IgD-negative memory B cell (primary cell): Measurements from ENCODE around the gene UNCX. TPM values are rescaled to one million over a fixed set of nuclear protein-coding genes. Genes with fewer than 3 reads are reported as not detected.
"Not testable (repeated sequence)": the region's sequence is repeated elsewhere in the genome, so short reads cannot be mapped to it uniquely, and the experiment has no call there.

Source experiments
- H3K27ac Mint-ChIP-seq, 3 donors: one replicate each; pipeline ENCODE4 v1.8.0; 2020 to 2022; ENCODE audit warnings: mild to moderate bottlenecking in 3 of 3, mixed read lengths in 3 of 3, moderate library complexity in 1 of 3
- H3K27me3 Mint-ChIP-seq: one replicate; pipeline ENCODE4 v1.8.0; 2021; ENCODE audit warnings: mixed read lengths
- H3K36me3 Mint-ChIP-seq: one replicate; pipeline ENCODE4 v1.8.0; 2020; ENCODE audit warnings: mild to moderate bottlenecking, mixed read lengths
- H3K4me1 Mint-ChIP-seq, 3 donors: one replicate each; pipeline ENCODE4 v1.8.0; 2020 to 2022; ENCODE audit warnings: mixed read lengths in 3 of 3, mild to moderate bottlenecking in 1 of 3
- H3K4me3 Mint-ChIP-seq, 4 donors: one replicate each; pipeline ENCODE4 v1.8.0; 2020 to 2022; ENCODE audit warnings: mild to moderate bottlenecking in 4 of 4, mixed read lengths in 4 of 4, moderate library complexity in 3 of 4
- H3K9me3 Mint-ChIP-seq, 3 donors: one replicate each; pipeline ENCODE4 v1.8.0; 2020 to 2021; ENCODE audit warnings: mixed read lengths in 3 of 3, mild to moderate bottlenecking in 1 of 3
- polyA plus RNA-seq: library from polyadenylated mRNA; unstranded; fragments of 300-500 nt; fragmentation: Illumina TruSeq; gene quantifications from one replicate; pipeline ENCODE4 v1.2.3, GENCODE V29; 2021

UNCX gene
- polyA plus RNA-seq, 1 donor from 2014 or later: not detected

GRCh38 chr7:1275451-1276381, 43.0 kb downstream of the UNCX start:
- no peak overlapping the region for H3K4me3 Mint-ChIP-seq

GRCh38 chr7:1276626-1277175, 44.0 kb downstream of the UNCX start:
- H3K4me3 Mint-ChIP-seq: no peak overlapping the region
- H3K27ac Mint-ChIP-seq: no peak overlapping the region
- H3K36me3 Mint-ChIP-seq: no peaks in the 10 kb centered on the region
- peaks cover 2 to 9% (median 7%) of the 10 kb centered on the region in 3 donors for H3K9me3 Mint-ChIP-seq
- no peaks in the 10 kb centered on the region for H3K4me1 Mint-ChIP-seq
- no peaks in the 10 kb centered on the region for H3K27me3 Mint-ChIP-seq

More at GRCh38 chr7:1275451-1276381, 43.0 kb downstream of the UNCX start:
- Mint-ChIP-seq H3K27ac (no peak overlapping the region), H3K27me3 (no peaks in the 10 kb centered on the region), H3K9me3 (peaks cover 2 to 11% (median 7%) of the 10 kb centered on the region in 3 donors), H3K4me1 (no peaks in the 10 kb centered on the region), H3K36me3 (peaks cover 1% of the 10 kb centered on the region)

GRCh38 chr7:1278543-1278942, 45.9 kb downstream of the UNCX start:
- peaks cover 2 to 9% (median 7%) of the 10 kb centered on the region in 3 donors for H3K9me3 Mint-ChIP-seq
- no peak overlapping the region for H3K4me3 Mint-ChIP-seq
- no peaks in the 10 kb centered on the region for H3K36me3 Mint-ChIP-seq
- no peaks in the 10 kb centered on the region for H3K27me3 Mint-ChIP-seq
- H3K27ac Mint-ChIP-seq: no peak overlapping the region
- no peaks in the 10 kb centered on the region for H3K4me1 Mint-ChIP-seq

- peaks cover 2 to 9% (median 7%) of the 10 kb centered on the region in 3 donors for H3K9me3 Mint-ChIP-seq
- H3K27ac Mint-ChIP-seq: no peak overlapping the region
- H3K4me1 Mint-ChIP-seq: no peaks in the 10 kb centered on the region
- no peak overlapping the region for H3K4me3 Mint-ChIP-seq
- no peaks in the 10 kb centered on the region for H3K36me3 Mint-ChIP-seq
- no peaks in the 10 kb centered on the region for H3K27me3 Mint-ChIP-seq
Observed at GRCh38 chr7:1279041-1279440, 46.4 kb downstream of the UNCX start.

GRCh38 chr7:1279895-1280294, 47.2 kb downstream of the UNCX start:
- not testable (repeated sequence) for H3K27ac Mint-ChIP-seq, H3K36me3 Mint-ChIP-seq, H3K4me3 Mint-ChIP-seq, H3K4me1 Mint-ChIP-seq, H3K27me3 Mint-ChIP-seq, H3K9me3 Mint-ChIP-seq

- no peaks in the 10 kb centered on the region for H3K4me1 Mint-ChIP-seq
- H3K9me3 Mint-ChIP-seq: peaks cover 2 to 9% (median 7%) of the 10 kb centered on the region in 3 donors
- no peaks in the 10 kb centered on the region for H3K36me3 Mint-ChIP-seq
Observed at GRCh38 chr7:1281068-1281467, 48.4 kb downstream of the UNCX start.

GRCh38 chr7:1282679-1283078, 50.0 kb downstream of the UNCX start:
- Mint-ChIP-seq H3K4me3 (no peak overlapping the region), H3K4me1 (no peaks in the 10 kb centered on the region), H3K36me3 (no peaks in the 10 kb centered on the region), H3K27ac (no peak overlapping the region), H3K9me3 (peaks cover 2 to 9% (median 4%) of the 10 kb centered on the region in 3 donors), H3K27me3 (peaks cover 2% of the 10 kb centered on the region)

More at GRCh38 chr7:1281068-1281467, 48.4 kb downstream of the UNCX start:
- no peak overlapping the region for H3K27ac Mint-ChIP-seq
- no peaks in the 10 kb centered on the region for H3K27me3 Mint-ChIP-seq
- no peak overlapping the region for H3K4me3 Mint-ChIP-seq

- peaks cover 2 to 9% (median 4%) of the 10 kb centered on the region in 3 donors for H3K9me3 Mint-ChIP-seq
- H3K36me3 Mint-ChIP-seq: no peaks in the 10 kb centered on the region
- H3K27me3 Mint-ChIP-seq: peaks cover 2% of the 10 kb centered on the region
- H3K4me1 Mint-ChIP-seq: no peaks in the 10 kb centered on the region
- no peak overlapping the region for H3K27ac Mint-ChIP-seq
- no peak overlapping the region for H3K4me3 Mint-ChIP-seq
Observed at GRCh38 chr7:1283337-1283736, 50.7 kb downstream of the UNCX start.

- H3K4me1 Mint-ChIP-seq: no peaks in the 10 kb centered on the region
- H3K27me3 Mint-ChIP-seq: peaks cover 2% of the 10 kb centered on the region
- H3K27ac Mint-ChIP-seq: no peak overlapping the region
- H3K9me3 Mint-ChIP-seq: peaks cover 0 to 8% (median 0%) of the 10 kb centered on the region in 3 donors
- H3K4me3 Mint-ChIP-seq: no peak overlapping the region
- no peaks in the 10 kb centered on the region for H3K36me3 Mint-ChIP-seq
Observed at GRCh38 chr7:1283941-1284742, 51.5 kb downstream of the UNCX start.

- H3K9me3 Mint-ChIP-seq: peaks cover 0 to 4% (median 0%) of the 10 kb centered on the region in 3 donors
- H3K4me1 Mint-ChIP-seq: no peaks in the 10 kb centered on the region
- no peak overlapping the region for H3K4me3 Mint-ChIP-seq
- no peak overlapping the region for H3K27ac Mint-ChIP-seq
- peaks cover 2% of the 10 kb centered on the region for H3K27me3 Mint-ChIP-seq
- H3K36me3 Mint-ChIP-seq: no peaks in the 10 kb centered on the region
Observed at GRCh38 chr7:1284743-1285458, 52.2 kb downstream of the UNCX start.

GRCh38 chr7:1285556-1286301, 53.1 kb downstream of the UNCX start:
- Mint-ChIP-seq H3K4me1 (no peaks in the 10 kb centered on the region), H3K27ac (no peak overlapping the region), H3K4me3 (no peak overlapping the region), H3K36me3 (no peaks in the 10 kb centered on the region), H3K27me3 (peaks cover 6% of the 10 kb centered on the region), H3K9me3 (no peaks in the 10 kb centered on the region)
